ENCODE measurements around the gene PRAC1.

The PRAC1 gene

DNA sequence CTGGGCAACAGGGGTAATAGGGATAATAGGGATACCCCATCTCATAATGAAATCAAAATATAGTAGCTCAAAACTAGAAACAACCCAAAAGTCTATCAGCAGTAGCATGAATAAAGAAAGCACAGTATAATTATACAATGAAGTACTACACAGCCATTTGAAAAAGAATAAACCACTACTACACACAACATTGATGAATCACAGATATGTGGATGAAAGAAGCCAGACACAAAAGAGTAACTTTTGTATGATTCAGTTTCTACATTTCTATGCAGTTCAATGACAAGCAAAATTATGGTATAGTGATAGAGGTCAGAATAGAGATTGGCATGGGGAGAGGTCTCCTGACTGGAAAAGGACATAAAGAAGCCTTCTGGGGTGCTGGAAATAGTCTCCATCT lies 9.0 kb upstream of the PRAC1 start:
- no peak for TF ChIP-seq POU6F1 (CRISPR knock-in tag; IDR thresholded peaks at IDR 0.05; ENCODE audit: borderline replicate concordance, low read depth)
- TF ChIP-seq TSHZ2 (CRISPR knock-in tag; IDR thresholded peaks at IDR 0.05) = no peak
- no peak for TF ChIP-seq ZNF565 (CRISPR knock-in tag; conservative IDR thresholded peaks at IDR 0.05; ENCODE audit: low read depth)
- TF ChIP-seq ZNF8 (CRISPR knock-in tag; IDR thresholded peaks at IDR 0.05) = no peak
- TF ChIP-seq, protein P1, sequence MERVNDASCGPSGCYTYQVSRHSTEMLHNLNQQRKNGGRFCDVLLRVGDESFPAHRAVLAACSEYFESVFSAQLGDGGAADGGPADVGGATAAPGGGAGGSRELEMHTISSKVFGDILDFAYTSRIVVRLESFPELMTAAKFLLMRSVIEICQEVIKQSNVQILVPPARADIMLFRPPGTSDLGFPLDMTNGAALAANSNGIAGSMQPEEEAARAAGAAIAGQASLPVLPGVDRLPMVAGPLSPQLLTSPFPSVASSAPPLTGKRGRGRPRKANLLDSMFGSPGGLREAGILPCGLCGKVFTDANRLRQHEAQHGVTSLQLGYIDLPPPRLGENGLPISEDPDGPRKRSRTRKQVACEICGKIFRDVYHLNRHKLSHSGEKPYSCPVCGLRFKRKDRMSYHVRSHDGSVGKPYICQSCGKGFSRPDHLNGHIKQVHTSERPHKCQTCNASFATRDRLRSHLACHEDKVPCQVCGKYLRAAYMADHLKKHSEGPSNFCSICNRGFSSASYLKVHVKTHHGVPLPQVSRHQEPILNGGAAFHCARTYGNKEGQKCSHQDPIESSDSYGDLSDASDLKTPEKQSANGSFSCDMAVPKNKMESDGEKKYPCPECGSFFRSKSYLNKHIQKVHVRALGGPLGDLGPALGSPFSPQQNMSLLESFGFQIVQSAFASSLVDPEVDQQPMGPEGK (CRISPR knock-in tag; IDR thresholded peaks at IDR 0.05; ENCODE audit: borderline replicate concordance) = no peak
- TF ChIP-seq SNAI2 (CRISPR knock-in tag; IDR thresholded peaks at IDR 0.05) = no peak
- no peak for TF ChIP-seq ZNF70 (CRISPR knock-in tag; IDR thresholded peaks at IDR 0.05)
- no peak for TF ChIP-seq TOX (CRISPR knock-in tag; IDR thresholded peaks at IDR 0.05; ENCODE audit: borderline replicate concordance)
- no peak for TF ChIP-seq ZFP3 (CRISPR knock-in tag; IDR thresholded peaks at IDR 0.05)
- TF ChIP-seq ZFP30 (CRISPR knock-in tag; IDR thresholded peaks at IDR 0.05) = no peak
- TF ChIP-seq, protein P2, sequence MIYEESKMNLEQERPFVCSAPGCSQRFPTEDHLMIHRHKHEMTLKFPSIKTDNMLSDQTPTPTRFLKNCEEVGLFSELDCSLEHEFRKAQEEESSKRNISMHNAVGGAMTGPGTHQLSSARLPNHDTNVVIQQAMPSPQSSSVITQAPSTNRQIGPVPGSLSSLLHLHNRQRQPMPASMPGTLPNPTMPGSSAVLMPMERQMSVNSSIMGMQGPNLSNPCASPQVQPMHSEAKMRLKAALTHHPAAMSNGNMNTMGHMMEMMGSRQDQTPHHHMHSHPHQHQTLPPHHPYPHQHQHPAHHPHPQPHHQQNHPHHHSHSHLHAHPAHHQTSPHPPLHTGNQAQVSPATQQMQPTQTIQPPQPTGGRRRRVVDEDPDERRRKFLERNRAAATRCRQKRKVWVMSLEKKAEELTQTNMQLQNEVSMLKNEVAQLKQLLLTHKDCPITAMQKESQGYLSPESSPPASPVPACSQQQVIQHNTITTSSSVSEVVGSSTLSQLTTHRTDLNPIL (CRISPR knock-in tag; IDR thresholded peaks at IDR 0.05; ENCODE audit: low read depth) = no peak
- no peak for TF ChIP-seq ZC3H10 (CRISPR knock-in tag; IDR thresholded peaks at IDR 0.05)
- no peak for ATAC-seq

DNA sequence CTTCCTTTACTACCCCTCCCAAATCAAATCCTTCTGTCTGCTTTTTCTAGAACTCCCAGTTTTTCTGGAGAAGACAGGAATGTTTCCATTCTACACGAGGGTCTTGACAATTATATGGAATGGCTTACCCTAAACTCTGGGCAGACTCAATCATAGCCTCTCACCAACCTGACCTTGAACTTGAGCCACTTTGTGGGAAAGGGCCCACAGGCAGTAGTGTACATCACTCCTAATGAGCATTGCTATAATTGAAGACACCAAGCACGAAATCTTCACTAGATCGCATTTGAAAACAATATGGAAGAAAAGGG lies 7.9 kb upstream of the PRAC1 start:
- no peak for ATAC-seq
- TF ChIP-seq ZNF70 (CRISPR knock-in tag; IDR thresholded peaks at IDR 0.05) (no peak), CSRNP3 (CRISPR knock-in tag; IDR thresholded peaks at IDR 0.05) (no peak), TCF4 (CRISPR knock-in tag; IDR thresholded peaks at IDR 0.05; ENCODE audit: borderline replicate concordance) (no peak), CSDC2 (CRISPR knock-in tag; IDR thresholded peaks at IDR 0.05) (no peak), BACH2 (CRISPR knock-in tag; IDR thresholded peaks at IDR 0.05; ENCODE audit: borderline replicate concordance) (no peak), ZC3H10 (CRISPR knock-in tag; IDR thresholded peaks at IDR 0.05) (no peak), ZNF8 (CRISPR knock-in tag; IDR thresholded peaks at IDR 0.05) (no peak), ZFP30 (CRISPR knock-in tag; IDR thresholded peaks at IDR 0.05) (no peak), ZFP3 (CRISPR knock-in tag; IDR thresholded peaks at IDR 0.05) (no peak), OSR1 (CRISPR knock-in tag; IDR thresholded peaks at IDR 0.05) (no peak), ESRRG (CRISPR knock-in tag; IDR thresholded peaks at IDR 0.05) (no peak), POU6F1 (CRISPR knock-in tag; IDR thresholded peaks at IDR 0.05; ENCODE audit: borderline replicate concordance, low read depth) (no peak), PPARA (CRISPR knock-in tag; IDR thresholded peaks at IDR 0.05; ENCODE audit: borderline replicate concordance) (no peak), TSHZ2 (CRISPR knock-in tag; IDR thresholded peaks at IDR 0.05) (no peak), ISL1 (CRISPR knock-in tag; IDR thresholded peaks at IDR 0.05) (no peak)
- TF ChIP-seq, protein P1 (CRISPR knock-in tag; IDR thresholded peaks at IDR 0.05; ENCODE audit: borderline replicate concordance) = no peak
- TF ChIP-seq, protein P2 (CRISPR knock-in tag; IDR thresholded peaks at IDR 0.05; ENCODE audit: low read depth) = no peak

Data from SK-N-SH treated with all-trans-retinoic acid at 6 μM for 48 hours (cell line).